HFF-Myc (cell line): ENCODE measurements around the gene TP53I13.

Experiments used
- DNase-seq: peaks from one replicate; pipeline ENCODE4 v3.0.0-alpha.2; 2011; ENCODE audit warnings: low read depth; ENCODE audit errors: extremely low read depth
- H3K4me3 ChIP-seq: replicated peaks from 2 replicates; pipeline ENCODE4 v1.5.1; 2011; ENCODE audit warnings: low read depth, mild to moderate bottlenecking, control low read depth, low read length
- CTCF ChIP-seq: IDR thresholded peaks from 2 replicates; pipeline ENCODE4 v1.5.1; 2012; ENCODE audit warnings: mild to moderate bottlenecking, low read depth, low read length, control low read depth; ENCODE audit errors: missing control alignments

TP53I13 gene

GRCh38 chr17:29582254-29582765 is 13.8 kb downstream of the TP53I13 start:
- no peak overlapping the region for H3K4me3 ChIP-seq
- no peak for TF ChIP-seq CTCF
- no peak for DNase-seq

- DNase-seq = no peak
- H3K4me3 ChIP-seq = no peak overlapping the region
- no peak for TF ChIP-seq CTCF
These were observed 14.3 kb downstream of the TP53I13 start for GRCh38 chr17:29582772-29583171.

GRCh38 chr17:29583324-29584248 is 15.1 kb downstream of the TP53I13 start:
- no peak for TF ChIP-seq CTCF
- DNase-seq = no peak

GRCh38 chr17:29584452-29585079 is 16.1 kb downstream of the TP53I13 start:
- DNase-seq = no peak
- H3K4me3 ChIP-seq = no peak overlapping the region
- TF ChIP-seq CTCF = no peak

More at GRCh38 chr17:29583324-29584248, 15.1 kb downstream of the TP53I13 start:
- H3K4me3 ChIP-seq = no peak overlapping the region

GRCh38 chr17:29585080-29585751 is 16.7 kb downstream of the TP53I13 start:
- no peak for DNase-seq
- H3K4me3 ChIP-seq = no peak overlapping the region
- TF ChIP-seq CTCF = peak; percentile 32

GRCh38 chr17:29586676-29587469 is 18.4 kb downstream of the TP53I13 start:
- peak overlapping the region; percentile 89 for H3K4me3 ChIP-seq
- TF ChIP-seq CTCF = no peak
- DNase-seq = no peak
